Left lung (tissue), 10 donors: ENCODE results near the gene ZNF511. TPM values are rescaled to one million over a fixed set of nuclear protein-coding genes. Genes with fewer than 3 reads are reported as not detected.

Experiments
- ATAC-seq: fragments of 200-7000 bp; cut with Tn5 transposase; one replicate; pipeline ENCODE4 v1.9.1; 2020; ENCODE audit warnings: moderate library complexity
- DNase-seq, 4 donors: peaks; one replicate each; pipeline ENCODE4 v3.0.0-alpha.2; 2013 to 2020
- H3K27ac ChIP-seq, 2 donors: fragments of 200-600 bp; sonication (generic) in 1 of 2; one replicate each; pipeline versions ENCODE4 v1.5.0 to v1.8.0; 2020 to 2021
- H3K27me3 ChIP-seq, 2 donors: fragments of 200-600 bp; sonication (generic) in 1 of 2; one replicate each; pipeline versions ENCODE4 v1.5.0 to v1.8.0; 2020 to 2021
- H3K36me3 ChIP-seq, 2 donors: fragments of 200-600 bp; sonication (generic) in 1 of 2; one replicate each; pipeline versions ENCODE4 v1.5.0 to v1.8.0; 2020 to 2021
- H3K4me1 ChIP-seq, 2 donors: fragments of 200-600 bp; one replicate each; pipeline ENCODE4 v1.8.0; 2021
- H3K4me3 ChIP-seq, 2 donors: fragments of 200-600 bp; sonication (generic) in 1 of 2; one replicate each; pipeline versions ENCODE4 v1.5.0 to v1.8.0; 2020 to 2021; ENCODE audit warnings: mild to moderate bottlenecking in 1 of 2
- H3K9me3 ChIP-seq, 2 donors: fragments of 200-600 bp; sonication (generic) in 1 of 2; one replicate each; pipeline versions ENCODE4 v1.5.0 to v1.8.0; 2020 to 2021
- CTCF ChIP-seq, 2 donors: fragments of 200-600 bp; sonication (generic) in 1 of 2; IDR thresholded peaks; one replicate each; pipeline versions ENCODE4 v1.5.0 to v1.8.0; 2021; ENCODE audit warnings: antibody characterized with exemption in 2 of 2
- intact Hi-C, 2 donors: fragments of 100-400 bp; cut with DNase I; formaldehyde crosslinking; loops; one replicate each; pipeline versions ENCODE4 v1.11.2 to v1.14.2; 2022
- polyA plus RNA-seq, 6 donors: library from polyadenylated mRNA; unstranded; fragments of 120-200 nt; gene quantifications; one replicate each; pipeline ENCODE4 v1.2.1, GENCODE V29; 2013; ENCODE audit not compliant: insufficient read length in 6 of 6
- total RNA-seq, 2 donors: library from RNA; stranded (reverse); fragmentation: NEBNext Ultra II Directional; extraction: Animal tissue kit (Norgen Biotek cat#: 25700); gene quantifications; one replicate each; pipeline ENCODE4 v1.2.1, GENCODE V29; 2021
- donor health status: DM: no; HTN: yes; CAD: no.
- donor health status: DM: no; HTN: no; CAD: no.

The ZNF511 gene
- total and polyA plus RNA-seq, 8 donors: 34.3 to 48.5 (median 42.3) TPM

DNA sequence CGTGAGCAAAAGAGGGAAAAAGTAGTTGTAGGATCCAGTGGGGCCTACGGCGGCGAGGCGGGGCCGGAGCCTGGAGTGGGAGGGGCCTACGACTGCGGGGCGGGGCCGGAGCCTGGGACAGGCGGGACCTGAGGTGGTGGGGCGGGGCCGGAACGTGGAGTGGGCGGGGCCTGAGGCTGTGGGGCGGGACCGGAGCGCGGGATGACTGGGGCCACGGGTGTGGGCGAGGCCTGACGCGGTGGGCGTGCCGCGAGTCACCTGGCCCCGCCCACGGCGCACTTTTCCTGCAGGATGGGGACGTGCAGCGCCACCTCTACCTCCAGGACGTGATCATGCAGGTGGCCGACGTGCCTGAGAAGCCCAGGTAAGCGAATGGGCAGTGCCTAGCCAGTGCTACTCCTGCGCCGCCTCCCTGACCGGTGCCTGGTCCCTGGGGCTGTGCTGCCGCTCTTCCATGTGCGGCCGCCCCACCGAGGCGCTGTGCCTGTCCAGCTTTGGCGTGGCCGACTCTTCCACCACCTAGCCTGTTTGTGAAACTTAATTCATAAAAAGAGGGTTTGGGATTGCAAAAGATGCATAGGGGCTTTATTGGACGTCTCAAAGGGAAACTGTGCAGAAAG lies 496 bp downstream of the ZNF511 start:
- Histone ChIP-seq H3K27me3 (no peaks in the 10 kb centered on the region), H3K9me3 (no peaks in the 10 kb centered on the region), H3K27ac (peak overlapping the region; percentile 97), H3K4me3 (peak overlapping the region; percentile 89 to 98), H3K4me1 (peaks cover 18 to 43% of the 10 kb centered on the region in 2 donors), H3K36me3 (peaks cover 0 to 32% of the 10 kb centered on the region in 2 donors)
- intact Hi-C loops: no loop called here
- ATAC-seq (peak; percentile 95), DNase-seq (peak in 3 of 4 donors; percentile 90 to 99 (median 94))
- TF ChIP-seq CTCF (IDR thresholded peaks at IDR 0.05): no peak

DNA sequence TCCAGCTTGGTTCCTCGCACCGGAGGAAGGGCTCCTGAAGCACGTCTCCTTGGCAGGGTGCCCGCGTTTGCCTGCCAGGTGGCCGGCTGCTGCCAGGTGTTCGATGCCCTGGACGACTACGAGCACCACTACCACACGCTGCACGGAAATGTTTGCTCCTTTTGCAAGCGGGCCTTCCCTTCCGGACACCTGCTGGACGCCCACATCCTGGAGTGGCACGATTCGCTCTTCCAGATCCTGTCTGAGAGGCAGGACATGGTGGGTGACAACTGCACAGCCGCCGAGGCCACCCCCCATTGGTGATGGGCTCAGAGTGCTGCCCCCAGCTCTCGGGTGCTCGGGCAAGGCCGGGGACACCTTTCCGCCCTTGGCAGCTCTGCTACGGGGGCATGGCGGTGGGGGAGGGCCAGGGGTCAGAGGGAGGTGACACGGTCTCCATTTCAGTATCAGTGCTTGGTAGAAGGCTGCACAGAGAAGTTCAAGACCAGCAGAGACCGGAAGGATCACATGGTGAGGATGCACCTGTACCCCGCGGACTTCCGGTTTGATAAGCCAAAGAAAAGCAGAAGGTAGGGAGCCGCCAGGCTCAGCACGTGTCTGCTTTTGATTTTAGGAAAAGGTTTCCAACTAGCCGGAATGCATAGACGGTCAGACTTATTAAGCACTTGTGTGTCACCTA lies 1.1 kb downstream of the ZNF511 start:
- no peaks in the 10 kb centered on the region for H3K9me3 ChIP-seq
- no peak for ATAC-seq
- TF ChIP-seq CTCF (IDR thresholded peaks at IDR 0.05): no peak
- peak overlapping the region in 1 of 2 donors; percentile 97 for H3K27ac ChIP-seq
- peaks cover 18 to 42% of the 10 kb centered on the region in 2 donors for H3K4me1 ChIP-seq
- no peaks in the 10 kb centered on the region for H3K27me3 ChIP-seq
- H3K36me3 ChIP-seq: peaks cover 0 to 32% of the 10 kb centered on the region in 2 donors
- DNase-seq: peak in 3 of 4 donors; percentile 13 to 82 (median 62)
- intact Hi-C loops: no loop called here
- H3K4me3 ChIP-seq: peak overlapping the region; percentile 89 to 98

DNA sequence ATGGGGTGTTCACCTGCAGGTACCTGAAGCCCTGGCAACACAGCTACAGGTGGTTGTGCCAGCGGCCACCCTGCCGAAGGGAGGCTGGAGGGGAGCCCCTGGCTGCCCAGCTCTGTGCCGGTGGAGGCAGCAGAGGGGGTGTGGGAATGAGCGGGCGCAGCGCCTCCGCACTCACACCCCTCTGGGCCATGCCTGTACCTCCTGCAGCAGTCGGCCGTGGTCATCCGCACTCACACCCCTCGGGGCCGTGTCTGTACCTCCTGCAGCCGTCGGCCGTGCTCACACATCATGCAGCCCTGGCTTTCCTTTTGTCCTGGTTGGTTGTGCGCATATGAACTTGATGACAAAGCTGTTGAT lies 1.7 kb downstream of the ZNF511 start:
- Histone ChIP-seq H3K36me3 (peaks cover 0 to 32% of the 10 kb centered on the region in 2 donors), H3K27ac (no peak overlapping the region), H3K9me3 (no peaks in the 10 kb centered on the region), H3K27me3 (no peaks in the 10 kb centered on the region), H3K4me3 (no peak overlapping the region), H3K4me1 (peaks cover 18 to 41% of the 10 kb centered on the region in 2 donors)
- DNase-seq: peak in 1 of 4 donors; percentile 79
- no peak for TF ChIP-seq CTCF (IDR thresholded peaks at IDR 0.05)
- intact Hi-C loops: no loop called here
- no peak for ATAC-seq

DNA sequence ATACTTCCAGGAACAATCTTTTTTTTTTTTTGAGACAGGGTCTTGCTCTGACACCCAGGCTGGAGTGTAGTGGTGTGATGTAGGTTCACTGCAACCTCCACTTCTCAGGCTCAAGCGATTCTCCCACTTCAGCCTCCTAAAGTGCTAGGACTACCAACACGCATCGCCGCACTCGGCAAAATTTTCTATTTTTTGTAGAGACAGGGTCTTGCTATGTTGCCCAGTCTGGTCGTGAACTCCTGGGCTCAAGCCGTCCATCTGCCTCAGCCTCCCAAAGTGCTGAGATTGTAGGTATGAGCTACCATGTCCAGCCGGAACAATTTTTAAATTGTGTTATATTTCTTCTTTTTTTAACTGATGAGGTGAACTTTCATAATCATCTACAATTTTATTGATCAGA lies 2.1 kb downstream of the ZNF511 start:
- intact Hi-C loops: no loop called here

More for the DNA sequence above, 2.1 kb downstream of the ZNF511 start:
- DNase-seq (peak in 1 of 4 donors; percentile 13), ATAC-seq (no peak)
- no peak for TF ChIP-seq CTCF (IDR thresholded peaks at IDR 0.05)
- H3K27ac ChIP-seq: no peak overlapping the region
- no peaks in the 10 kb centered on the region for H3K9me3 ChIP-seq
- no peaks in the 10 kb centered on the region for H3K27me3 ChIP-seq
- peaks cover 0 to 32% of the 10 kb centered on the region in 2 donors for H3K36me3 ChIP-seq
- H3K4me1 ChIP-seq: peaks cover 18 to 37% of the 10 kb centered on the region in 2 donors
- no peak overlapping the region for H3K4me3 ChIP-seq
